ENCODE measurements around the gene PHKB. TPM values are rescaled to one million over a fixed set of nuclear protein-coding genes. Genes with fewer than 3 reads are reported as not detected.

The PHKB gene
- total RNA-seq (2014; rRNA removed; shearing (Covaris generic)), result 42.0 and 52.0 TPM in 2 replicates
- 31.3 and 32.7 TPM in 2 replicates for polyA plus RNA-seq (2016; fragmentation: Nextera tagmentation; extraction: Ambion mirVana)

- H3K79me2 ChIP-seq (ENCODE audit: insufficient read depth), result peaks cover 58% of the 10 kb centered on the region
- H3K4me2 ChIP-seq (ENCODE audit: unreplicated experiment), result peak within 1 kb of the TSS; percentile 98
- in situ Hi-C loops (cut with MboI), result no loop called here
- no peaks in the 10 kb centered on the region for H3K9me3 ChIP-seq (ENCODE audit: low read depth)
- peak within 1 kb of the TSS; percentile 91 for H3K9ac ChIP-seq
- peak; percentile 96 for DNase-seq
- H3K36me3 ChIP-seq (ENCODE audit: low read depth), result 0 out of 2 replicates have a peak, but pooled peaks cover 7% of the 10 kb centered on the region
- peak within 1 kb of the TSS; percentile 93 for H2AFZ ChIP-seq
- peaks cover 25% of the 10 kb centered on the region; the same call in 1 of the 2 replicates for H3K4me1 ChIP-seq (ENCODE audit: insufficient read depth)
- H3K9me2 ChIP-seq (ENCODE audit: insufficient read depth), result no peaks in the 10 kb centered on the region
- 1% methylated on average over 47 to 50 of the region's 82 CpGs for WGBS, 2 experiments (ENCODE audit: low coverage in 1 of 2, low lambda C conversion rate in 2 of 2, missing lambda C conversion rate in 2 of 2)
- H4K20me1 ChIP-seq (ENCODE audit: insufficient read depth), result no peaks in the 10 kb centered on the region
- no peaks in the 10 kb centered on the region for H3K27me3 ChIP-seq (replicated peaks; ENCODE audit: insufficient read depth)
- H3F3A ChIP-seq (ENCODE audit: insufficient read depth), result peaks cover 10% of the 10 kb centered on the region; the same call in 1 of the 2 replicates
- TF ChIP-seq EZH2 (IDR thresholded peaks at IDR 0.05; ENCODE audit: insufficient read depth, poor library complexity, severe bottlenecking), result no peak
- no peak for TF ChIP-seq EZH2phosphoT487 (IDR thresholded peaks at IDR 0.05; ENCODE audit: insufficient read depth, low read depth)
- H3K4me3 ChIP-seq, result peak within 1 kb of the TSS; percentile 85
- peak within 1 kb of the TSS; percentile 92 for H3K27ac ChIP-seq
Observed at GRCh38 chr16:47460711-47461597, at the start of gene PHKB, which contains the start of gene ITFG1. Gene PHKB, plus strand, starts transcription at chr16:47461331. Its CDS starts 20 bp downstream, at chr16:47461351. Gene ITFG1, minus strand, starts transcription at chr16:47461063. Its CDS starts 18 bp downstream, at chr16:47461045.

DNA sequence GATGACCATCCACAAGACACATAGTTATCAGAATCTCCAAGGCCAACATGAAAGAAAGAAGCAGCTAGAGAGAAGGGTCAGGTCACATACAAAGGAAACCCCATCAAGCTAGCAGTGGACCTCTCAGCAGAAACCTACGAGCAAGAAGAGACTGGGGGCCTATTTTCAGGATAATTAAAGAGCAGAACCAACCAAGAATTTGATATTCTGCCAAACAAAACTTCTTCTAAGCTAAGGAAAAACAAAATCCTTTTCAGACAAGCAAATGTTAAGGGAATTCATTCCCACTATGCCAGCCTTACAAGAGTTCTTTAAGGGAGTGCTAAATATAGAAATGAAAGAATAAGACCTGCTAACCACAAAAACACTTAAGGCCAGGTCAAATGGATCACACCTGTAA, 48.1 kb upstream of the PHKB start:
- 0 out of 2 replicates have a peak, but pooled peaks cover 4% of the 10 kb centered on the region for H3K9me2 ChIP-seq (ENCODE audit: insufficient read depth)
- in situ Hi-C loops (cut with MboI), result no loop called here
- H3K27ac ChIP-seq, result no peak overlapping the region
- H2AFZ ChIP-seq, result no peak overlapping the region
- peaks cover 5% of the 10 kb centered on the region; the same call in 1 of the 2 replicates for H3K36me3 ChIP-seq (ENCODE audit: low read depth)
- no peaks in the 10 kb centered on the region for H3K9me3 ChIP-seq (ENCODE audit: low read depth)
- TF ChIP-seq EZH2 (IDR thresholded peaks at IDR 0.05; ENCODE audit: insufficient read depth, poor library complexity, severe bottlenecking) (no peak), EZH2phosphoT487 (IDR thresholded peaks at IDR 0.05; ENCODE audit: insufficient read depth, low read depth) (no peak)
- 100% methylated on average over 1 of the region's 1 CpG for WGBS, 2 experiments (ENCODE audit: low coverage in 1 of 2, low lambda C conversion rate in 2 of 2, missing lambda C conversion rate in 2 of 2)
- 0 out of 2 replicates have a peak, but pooled peaks cover 5% of the 10 kb centered on the region for H3K79me2 ChIP-seq (ENCODE audit: insufficient read depth)
- no peak for DNase-seq
- H4K20me1 ChIP-seq (ENCODE audit: insufficient read depth), result no peaks in the 10 kb centered on the region
- no peak overlapping the region for H3K4me3 ChIP-seq
- no peaks in the 10 kb centered on the region for H3K4me1 ChIP-seq (ENCODE audit: insufficient read depth)
- no peaks in the 10 kb centered on the region for H3F3A ChIP-seq (ENCODE audit: insufficient read depth)
- no peak overlapping the region for H3K9ac ChIP-seq
- H3K27me3 ChIP-seq (replicated peaks; ENCODE audit: insufficient read depth), result no peaks in the 10 kb centered on the region
- no peak overlapping the region for H3K4me2 ChIP-seq (ENCODE audit: unreplicated experiment)

DNA sequence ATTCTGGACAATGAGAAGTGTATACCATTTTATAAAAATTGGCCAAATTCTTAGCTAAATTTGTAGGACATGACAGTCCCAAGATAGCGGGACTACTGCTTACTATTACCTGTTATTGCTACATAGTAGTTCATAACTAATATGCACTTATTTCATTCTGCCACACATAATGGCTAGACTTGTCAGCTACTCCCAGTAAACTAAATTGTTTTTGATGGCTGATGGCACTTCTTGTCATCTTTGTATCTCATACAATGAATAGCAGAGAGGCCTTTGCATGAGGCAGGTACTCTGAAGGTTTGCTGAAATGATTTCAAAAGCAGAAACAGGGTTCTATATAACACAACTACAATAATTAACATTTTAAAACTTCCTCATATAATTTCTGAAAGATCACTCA, 44.3 kb upstream of the PHKB start:
- Histone ChIP-seq H3K79me2 (ENCODE audit: insufficient read depth) (0 out of 2 replicates have a peak, but pooled peaks cover 5% of the 10 kb centered on the region), H3K9me2 (ENCODE audit: insufficient read depth) (0 out of 2 replicates have a peak, but pooled peaks cover 4% of the 10 kb centered on the region), H3K4me3 (no peak overlapping the region), H3K27me3 (replicated peaks; ENCODE audit: insufficient read depth) (no peaks in the 10 kb centered on the region), H3K36me3 (ENCODE audit: low read depth) (peaks cover 5% of the 10 kb centered on the region; the same call in 1 of the 2 replicates), H3F3A (ENCODE audit: insufficient read depth) (no peaks in the 10 kb centered on the region), H4K20me1 (ENCODE audit: insufficient read depth) (no peaks in the 10 kb centered on the region), H3K4me2 (ENCODE audit: unreplicated experiment) (no peak overlapping the region), H3K9ac (no peak overlapping the region), H2AFZ (no peak overlapping the region), H3K27ac (no peak overlapping the region), H3K9me3 (ENCODE audit: low read depth) (no peaks in the 10 kb centered on the region), H3K4me1 (ENCODE audit: insufficient read depth) (no peaks in the 10 kb centered on the region)
- in situ Hi-C loops (cut with MboI), result no loop called here
- TF ChIP-seq EZH2phosphoT487 (IDR thresholded peaks at IDR 0.05; ENCODE audit: insufficient read depth, low read depth), result no peak
- no peak for TF ChIP-seq EZH2 (IDR thresholded peaks at IDR 0.05; ENCODE audit: insufficient read depth, poor library complexity, severe bottlenecking)
- no peak for DNase-seq
- 90 to 100% methylated on average over 1 of the region's 1 CpG for WGBS, 2 experiments (ENCODE audit: low coverage in 1 of 2, low lambda C conversion rate in 2 of 2, missing lambda C conversion rate in 2 of 2)

DNA sequence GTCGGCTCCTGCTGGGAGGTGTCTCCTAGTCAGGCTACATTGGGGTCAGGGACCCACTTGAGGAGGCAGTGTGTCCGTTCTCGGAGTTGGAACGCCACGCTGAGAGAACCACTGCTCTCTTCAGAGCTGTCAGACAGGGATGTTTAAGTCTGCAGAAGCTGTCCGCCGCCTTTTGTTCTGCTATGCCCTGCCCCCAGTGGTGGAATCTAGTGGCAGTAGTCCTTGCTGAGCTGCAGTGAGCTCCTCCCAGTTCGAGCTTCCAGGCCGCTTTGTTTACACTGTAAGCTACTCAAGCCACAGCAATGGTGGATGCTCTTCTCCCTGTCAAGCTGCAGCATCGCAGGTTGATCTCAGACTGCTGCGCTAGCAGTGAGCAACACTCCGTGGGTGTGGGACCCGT, 36.3 kb upstream of the PHKB start:
- no peaks in the 10 kb centered on the region for H3K27me3 ChIP-seq (replicated peaks; ENCODE audit: insufficient read depth)
- peaks cover 22% of the 10 kb centered on the region for H3K36me3 ChIP-seq (ENCODE audit: low read depth)
- in situ Hi-C loops (cut with MboI), result no loop called here
- no peaks in the 10 kb centered on the region for H3K9me2 ChIP-seq (ENCODE audit: insufficient read depth)
- H3K9ac ChIP-seq, result no peak overlapping the region
- 95 to 97% methylated on average over 13 of the region's 13 CpGs for WGBS, 2 experiments (ENCODE audit: low coverage in 1 of 2, low lambda C conversion rate in 2 of 2, missing lambda C conversion rate in 2 of 2)
- no peaks in the 10 kb centered on the region for H3F3A ChIP-seq (ENCODE audit: insufficient read depth)
- no peak overlapping the region for H2AFZ ChIP-seq
- no peak overlapping the region for H3K4me3 ChIP-seq
- H3K4me1 ChIP-seq (ENCODE audit: insufficient read depth), result no peaks in the 10 kb centered on the region
- TF ChIP-seq EZH2phosphoT487 (IDR thresholded peaks at IDR 0.05; ENCODE audit: insufficient read depth, low read depth), result no peak
- no peak for TF ChIP-seq EZH2 (IDR thresholded peaks at IDR 0.05; ENCODE audit: insufficient read depth, poor library complexity, severe bottlenecking)
- H4K20me1 ChIP-seq (ENCODE audit: insufficient read depth), result no peaks in the 10 kb centered on the region
- no peak overlapping the region for H3K4me2 ChIP-seq (ENCODE audit: unreplicated experiment)
- no peak for DNase-seq
- H3K9me3 ChIP-seq (ENCODE audit: low read depth), result no peaks in the 10 kb centered on the region
- no peaks in the 10 kb centered on the region for H3K79me2 ChIP-seq (ENCODE audit: insufficient read depth)
- H3K27ac ChIP-seq, result no peak overlapping the region

Data from GM23248 (cell line).